IMR-90 (cell line): ENCODE measurements around the gene OR1C1. TPM values are rescaled to one million over a fixed set of nuclear protein-coding genes. Genes with fewer than 3 reads are reported as not detected.

Source experiments
- ATAC-seq: fragments of 200-7000 bp; cut with Tn5 transposase; 2 replicates; pipeline ENCODE4 v1.9.1; 2020; ENCODE audit warnings: low read depth, mild to moderate bottlenecking, moderate library complexity
- BruUV-seq: library from RNA; stranded (reverse); fragments of 400-500 nt; replicated peaks from 2 replicates; lab custom pipeline; 2021; lab: Mats Ljungman, UMichigan
- CTCF ChIA-PET: fragments of 300-600 bp; formaldehyde crosslinking; extraction: SDS; loops from one replicate; lab custom pipeline; 2021; ENCODE audit warnings: antibody characterized with exemption; lab: Yijun Ruan, JAX
- POLR2A ChIA-PET: fragments of 300-600 bp; sonication (Branson Sonifier 250); formaldehyde crosslinking; loops from one replicate; lab custom pipeline; 2022; ENCODE audit warnings: antibody characterized with exemption; ENCODE audit not compliant: unreplicated experiment; lab: Charles Lee
- DNase-seq: peaks from one replicate; pipeline ENCODE4 v3.0.0; 2013
- H2AFZ ChIP-seq: replicated peaks from 2 replicates; pipeline ENCODE3; 2013; ENCODE audit warnings: low read length, mild to moderate bottlenecking; ENCODE audit not compliant: poor library complexity
- H2AK5ac ChIP-seq: 2 replicates; pipeline ENCODE4 v1.6.1; 2013; ENCODE audit warnings: low read depth, low read length, inconsistent platforms
- H2AK9ac ChIP-seq: replicated peaks from 2 replicates; pipeline ENCODE3; 2013; ENCODE audit warnings: mild to moderate bottlenecking, low read depth, low read length, moderate library complexity; ENCODE audit not compliant: poor library complexity
- H2BK120ac ChIP-seq: 2 replicates; pipeline ENCODE4 v1.6.1; 2013; ENCODE audit warnings: low read depth, low read length, inconsistent platforms
- H2BK15ac ChIP-seq: 3 replicates; pipeline ENCODE4 v1.6.1; 2013; ENCODE audit warnings: low read depth, low read length, inconsistent platforms
- H2BK20ac ChIP-seq: 2 replicates; pipeline ENCODE4 v1.6.1; 2013; ENCODE audit warnings: low read depth, mild to moderate bottlenecking, inconsistent platforms, low read length, moderate library complexity
- H2BK5ac ChIP-seq: 2 replicates; pipeline ENCODE4 v1.6.1; 2013; ENCODE audit warnings: mild to moderate bottlenecking, low read depth, low read length, inconsistent platforms; ENCODE audit not compliant: poor library complexity, severe bottlenecking
- H3K14ac ChIP-seq: replicated peaks from 2 replicates; pipeline ENCODE4 v1.6.1; 2013; ENCODE audit warnings: low read depth, low read length, inconsistent platforms
- H3K18ac ChIP-seq: 2 replicates; pipeline ENCODE4 v1.6.1; 2013; ENCODE audit warnings: low read depth, low read length, control low read depth
- H3K23ac ChIP-seq: 2 replicates; pipeline ENCODE4 v1.6.1; 2013; ENCODE audit warnings: low read depth, low read length, inconsistent platforms
- H3K27ac ChIP-seq: 2 replicates; pipeline ENCODE4 v1.5.1; 2013; ENCODE audit warnings: mild to moderate bottlenecking, control low read depth, low read length; ENCODE audit not compliant: insufficient read depth
- H3K27me3 ChIP-seq: 2 replicates; pipeline ENCODE4 v1.6.1; 2013; ENCODE audit warnings: low read length; ENCODE audit not compliant: control insufficient read depth, insufficient read depth
- H3K36me3 ChIP-seq: 2 replicates; pipeline ENCODE4 v1.6.1; 2013; ENCODE audit warnings: low read length, mixed read lengths; ENCODE audit not compliant: control insufficient read depth, insufficient read depth
- H3K4ac ChIP-seq: 2 replicates; pipeline ENCODE4 v1.6.1; 2013; ENCODE audit warnings: low read depth, low read length, inconsistent platforms
- H3K4me1 ChIP-seq: 2 replicates; pipeline ENCODE4 v1.6.1; 2013; ENCODE audit warnings: low read length, mixed read lengths; ENCODE audit not compliant: control insufficient read depth, insufficient read depth
- H3K4me2 ChIP-seq: 2 replicates; pipeline ENCODE4 v1.6.1; 2013; ENCODE audit warnings: low read depth, mild to moderate bottlenecking, control low read depth, low read length, moderate library complexity
- H3K4me3 ChIP-seq: 2 replicates; pipeline ENCODE4 v1.5.1; 2013; ENCODE audit warnings: low read depth, mild to moderate bottlenecking, control low read depth, low read length, moderate library complexity; ENCODE audit not compliant: insufficient read depth
- H3K56ac ChIP-seq: 2 replicates; pipeline ENCODE4 v1.6.1; 2013; ENCODE audit warnings: low read length, inconsistent platforms; ENCODE audit not compliant: insufficient read depth; ENCODE audit errors: extremely low read depth
- H3K79me1 ChIP-seq, 2 experiments: 2 replicates each; pipeline ENCODE4 v1.6.1; 2013; ENCODE audit warnings: low read length in 2 of 2, inconsistent platforms in 1 of 2, low read depth in 1 of 2
- H3K9ac ChIP-seq: 2 replicates; pipeline ENCODE4 v1.6.1; 2013; ENCODE audit warnings: low read depth, low read length, control low read depth
- H3K9me1 ChIP-seq: 2 replicates; pipeline ENCODE4 v1.6.1; 2013; ENCODE audit warnings: low read length, inconsistent platforms; ENCODE audit not compliant: insufficient read depth
- H3K9me3 ChIP-seq: 2 replicates; pipeline ENCODE4 v1.6.1; 2013; ENCODE audit warnings: low read length; ENCODE audit not compliant: control insufficient read depth, insufficient read depth
- H4K20me1 ChIP-seq: 2 replicates; pipeline ENCODE4 v1.6.1; 2013; ENCODE audit warnings: low read length, inconsistent platforms; ENCODE audit not compliant: insufficient read depth
- H4K5ac ChIP-seq: 2 replicates; pipeline ENCODE4 v1.6.1; 2013; ENCODE audit warnings: mild to moderate bottlenecking, low read depth, low read length, control low read depth
- H4K8ac ChIP-seq, 2 experiments: 2 replicates each; pipeline ENCODE4 v1.6.1; 2013; ENCODE audit warnings: low read depth in 2 of 2, low read length in 2 of 2, control low read depth in 1 of 2, inconsistent platforms in 1 of 2
- H4K91ac ChIP-seq: 2 replicates; pipeline ENCODE4 v1.6.1; 2013; ENCODE audit warnings: low read depth, low read length, inconsistent platforms; ENCODE audit not compliant: insufficient read depth
- CEBPB ChIP-seq: IDR thresholded peaks from 2 replicates; pipeline ENCODE4 v1.6.1; 2012; ENCODE audit warnings: low read depth, low read length, improper control_type of control experiment
- MAFK ChIP-seq: IDR thresholded peaks from 2 replicates; pipeline ENCODE4 v1.6.1; 2012; ENCODE audit warnings: low read depth, low read length, improper control_type of control experiment
- MAZ ChIP-seq: IDR thresholded peaks from 2 replicates; pipeline ENCODE4 v1.6.1; 2012; ENCODE audit warnings: low read depth, mild to moderate bottlenecking, low read length, improper control_type of control experiment, moderate library complexity, borderline replicate concordance
- MXI1 ChIP-seq: IDR thresholded peaks from 2 replicates; pipeline ENCODE4 v1.6.1; 2012; ENCODE audit warnings: low read depth, mild to moderate bottlenecking, low read length, moderate library complexity, borderline replicate concordance
- NFE2L2 ChIP-seq: fragments of 150-350 bp; IDR thresholded peaks from 2 replicates; pipeline ENCODE4 v1.6.1; 2016; ENCODE audit warnings: low read depth, mild to moderate bottlenecking, low read length
- POLR2A ChIP-seq: IDR thresholded peaks from 2 replicates; pipeline ENCODE4 v1.6.1; 2012; ENCODE audit warnings: mild to moderate bottlenecking, low read depth, low read length
- RAD21 ChIP-seq: IDR thresholded peaks from 2 replicates; pipeline ENCODE4 v1.6.1; 2012; ENCODE audit warnings: low read length, improper control_type of control experiment
- RCOR1 ChIP-seq: IDR thresholded peaks from 2 replicates; pipeline ENCODE4 v1.6.1; 2012; ENCODE audit warnings: mild to moderate bottlenecking, low read length, improper control_type of control experiment; ENCODE audit not compliant: insufficient replicate concordance
- RFX5 ChIP-seq: IDR thresholded peaks from 2 replicates; pipeline ENCODE4 v1.8.0; 2012; ENCODE audit warnings: low read depth, mild to moderate bottlenecking, low read length, moderate library complexity
- SMC3 ChIP-seq: fragments of 150-350 bp; IDR thresholded peaks from 2 replicates; pipeline ENCODE4 v1.6.1; 2016; ENCODE audit warnings: low read depth, mild to moderate bottlenecking, antibody characterized with exemption, low read length, moderate library complexity
- WGBS, 2 experiments: methylation state at CpG; one replicate each; pipeline versions ENCODE4 v1.1.5 to v1.1.7; 2013; ENCODE audit warnings: missing lambda C conversion rate in 2 of 2; ENCODE audit not compliant: insufficient read length in 1 of 2; ENCODE audit errors: extremely low coverage in 2 of 2; 5-methylcytosine and 5-hydroxymethylcytosine counted together
- dilution Hi-C: fragments of 300-500 bp; cut with HindIII; formaldehyde crosslinking; loops from one replicate; pipeline ENCODE4 v1.14.3; 2018; ENCODE audit warnings: low sequenced_read_pairs; ENCODE audit not compliant: unreplicated experiment
- in situ Hi-C: fragments of 300-500 bp; cut with MboI; formaldehyde crosslinking; loops from 3 replicates; pipeline ENCODE4 v1.14.3; 2019; ENCODE audit warnings: low sequenced_read_pairs, inconsistent platforms, mixed read lengths
- intact Hi-C: fragments of 100-400 bp; cut with micrococcal nuclease; formaldehyde crosslinking; loops from 2 replicates; pipeline ENCODE4 v1.10.0; 2022
- polyA plus RNA-seq, 3 experiments: library from polyadenylated mRNA; depleted of rRNA; stranded (reverse); fragments of >200 nt; gene quantifications; 2 replicates each; pipeline ENCODE4 v1.2.3, GENCODE V29; 2012; ENCODE audit warnings: low replicate concordance in 1 of 3
- total RNA-seq: library from RNA; depleted of rRNA; stranded (reverse); fragments of >200 nt; gene quantifications from 2 replicates; pipeline ENCODE4 v1.2.3, GENCODE V29; 2012
- TF ChIP-seq, protein P1 (sequence below): fragments of 150-350 bp; IDR thresholded peaks from 2 replicates; pipeline ENCODE4 v1.6.1; 2017; ENCODE audit warnings: mild to moderate bottlenecking, antibody characterized with exemption, low read length, low read depth
- TF ChIP-seq, protein P2 (sequence below): conservative IDR thresholded peaks from 2 replicates; pipeline ENCODE4 v1.5.1; 2012; ENCODE audit warnings: mild to moderate bottlenecking, low read depth, low read length, improper control_type of control experiment

OR1C1 gene
- total and polyA plus RNA-seq, 2 of the 4 experiments (the other 2 are of a cell fraction), result not detected

DNA sequence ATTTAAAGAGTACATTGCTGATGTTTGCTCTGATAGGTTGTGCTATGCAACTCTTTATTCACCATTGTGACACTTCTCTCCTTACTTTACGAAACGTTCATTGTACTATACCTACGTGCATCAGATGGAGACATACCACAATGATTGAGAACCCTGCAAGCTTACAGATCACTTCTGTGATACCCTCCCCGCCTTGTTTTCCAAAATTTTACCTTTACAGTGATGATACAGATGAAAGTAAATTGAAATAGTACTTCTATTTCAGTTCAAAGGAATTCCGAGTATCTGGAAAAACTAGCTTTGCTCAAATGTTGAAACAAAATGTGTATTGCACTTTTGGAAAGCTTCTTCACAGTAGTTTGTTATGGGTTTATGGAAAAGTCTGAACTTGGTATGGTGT, 18.6 kb downstream of the OR1C1 start:
- no peak overlapping the region for H3K27ac ChIP-seq
- H3K79me1 ChIP-seq, result no peaks in the 10 kb centered on the region
- no peak overlapping the region for H2BK15ac ChIP-seq
- H3K36me3 ChIP-seq, result no peaks in the 10 kb centered on the region
- no peaks in the 10 kb centered on the region for H3K9me1 ChIP-seq
- no peak overlapping the region for H2BK20ac ChIP-seq
- H2AFZ ChIP-seq, result no peak overlapping the region
- peak overlapping the region; percentile 91 for H2BK5ac ChIP-seq
- H3K4me1 ChIP-seq, result no peaks in the 10 kb centered on the region; the same call in 1 of the 2 replicates
- H3K4me2 ChIP-seq, result no peak overlapping the region
- no peak overlapping the region for H3K4ac ChIP-seq
- H2AK9ac ChIP-seq, result no peak overlapping the region
- no peak overlapping the region for H2AK5ac ChIP-seq
- H3K27me3 ChIP-seq, result no peaks in the 10 kb centered on the region
- H4K8ac ChIP-seq, result peak overlapping the region in 1 of 2 experiments; percentile 33; a peak in 1 of 4 replicates
- in situ Hi-C loops (no loop called here), dilution Hi-C loops (no loop called here), intact Hi-C loops (no loop called here)
- no CpG with 5 or more reads among the region's 5 CpGs for WGBS, 2 experiments
- DNase-seq, result no peak
- no peak overlapping the region for H3K9ac ChIP-seq
- H3K56ac ChIP-seq, result no peak overlapping the region
- H3K14ac ChIP-seq, result no peak overlapping the region
- peak overlapping the region; percentile 40; the same call in 1 of the 2 replicates for H4K5ac ChIP-seq
- BruUV-seq, result no TSS peak
- no peak overlapping the region; the same call in 1 of the 2 replicates for H4K91ac ChIP-seq
- peak overlapping the region; percentile 92; the same call in 1 of the 2 replicates for H3K18ac ChIP-seq
- no peak overlapping the region for H3K4me3 ChIP-seq
- H2BK120ac ChIP-seq, result no peak overlapping the region
- H4K20me1 ChIP-seq, result no peaks in the 10 kb centered on the region
- ChIA-PET CTCF (no interaction called here), POLR2A (no interaction called here)
- no peak for ATAC-seq
- TF ChIP-seq, protein P1, sequence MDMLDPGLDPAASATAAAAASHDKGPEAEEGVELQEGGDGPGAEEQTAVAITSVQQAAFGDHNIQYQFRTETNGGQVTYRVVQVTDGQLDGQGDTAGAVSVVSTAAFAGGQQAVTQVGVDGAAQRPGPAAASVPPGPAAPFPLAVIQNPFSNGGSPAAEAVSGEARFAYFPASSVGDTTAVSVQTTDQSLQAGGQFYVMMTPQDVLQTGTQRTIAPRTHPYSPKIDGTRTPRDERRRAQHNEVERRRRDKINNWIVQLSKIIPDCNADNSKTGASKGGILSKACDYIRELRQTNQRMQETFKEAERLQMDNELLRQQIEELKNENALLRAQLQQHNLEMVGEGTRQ, result no peak
- TF ChIP-seq MXI1, result no peak
- TF ChIP-seq CEBPB, result no peak
- TF ChIP-seq POLR2A, result no peak
- TF ChIP-seq, protein P2, sequence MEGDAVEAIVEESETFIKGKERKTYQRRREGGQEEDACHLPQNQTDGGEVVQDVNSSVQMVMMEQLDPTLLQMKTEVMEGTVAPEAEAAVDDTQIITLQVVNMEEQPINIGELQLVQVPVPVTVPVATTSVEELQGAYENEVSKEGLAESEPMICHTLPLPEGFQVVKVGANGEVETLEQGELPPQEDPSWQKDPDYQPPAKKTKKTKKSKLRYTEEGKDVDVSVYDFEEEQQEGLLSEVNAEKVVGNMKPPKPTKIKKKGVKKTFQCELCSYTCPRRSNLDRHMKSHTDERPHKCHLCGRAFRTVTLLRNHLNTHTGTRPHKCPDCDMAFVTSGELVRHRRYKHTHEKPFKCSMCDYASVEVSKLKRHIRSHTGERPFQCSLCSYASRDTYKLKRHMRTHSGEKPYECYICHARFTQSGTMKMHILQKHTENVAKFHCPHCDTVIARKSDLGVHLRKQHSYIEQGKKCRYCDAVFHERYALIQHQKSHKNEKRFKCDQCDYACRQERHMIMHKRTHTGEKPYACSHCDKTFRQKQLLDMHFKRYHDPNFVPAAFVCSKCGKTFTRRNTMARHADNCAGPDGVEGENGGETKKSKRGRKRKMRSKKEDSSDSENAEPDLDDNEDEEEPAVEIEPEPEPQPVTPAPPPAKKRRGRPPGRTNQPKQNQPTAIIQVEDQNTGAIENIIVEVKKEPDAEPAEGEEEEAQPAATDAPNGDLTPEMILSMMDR, result no peak
- TF ChIP-seq MAZ, result no peak
- no peak for TF ChIP-seq RCOR1
- TF ChIP-seq NFE2L2, result no peak
- TF ChIP-seq SMC3, result no peak
- TF ChIP-seq MAFK, result no peak
- no peak for TF ChIP-seq RFX5
- TF ChIP-seq RAD21, result no peak
- peaks cover 12% of the 10 kb centered on the region for H3K9me3 ChIP-seq
- no peak overlapping the region for H3K23ac ChIP-seq
